Stimulated activated naive B cell treated with anti-CD40 and anti-IgM and Interleukin-4, amounts not matched to agents 10 μg/mL and 1 μg/mL and 100 μg/mL, for 72 hours (primary cell): ENCODE data around the gene SESN3.
"Not testable (repeated sequence)": the region's sequence is repeated elsewhere in the genome, so short reads cannot be mapped to it uniquely, and the experiment has no call there.

ENCODE experiments used
- ATAC-seq, 2 donors: fragments of 150-1000 bp; cut with Tn5 transposase; replicated peaks; 2 replicates each; pipeline ENCODE4 v1.10.0; 2021; ENCODE audit warnings: moderate library complexity in 1 of 2
- DNase-seq: peaks from one replicate; pipeline ENCODE4 v3.0.0; 2021
- H3K27ac Mint-ChIP-seq: one replicate; pipeline ENCODE4 v1.8.0; 2022; ENCODE audit warnings: mild to moderate bottlenecking, mixed read lengths
- H3K27me3 Mint-ChIP-seq, 2 donors: one replicate each; pipeline ENCODE4 v1.8.0; 2022; ENCODE audit warnings: mixed read lengths in 2 of 2
- H3K36me3 Mint-ChIP-seq, 2 donors: one replicate each; pipeline ENCODE4 v1.8.0; 2022; ENCODE audit warnings: mixed read lengths in 2 of 2, mild to moderate bottlenecking in 1 of 2
- H3K4me1 Mint-ChIP-seq, 2 donors: one replicate each; pipeline ENCODE4 v1.8.0; 2022; ENCODE audit warnings: mixed read lengths in 2 of 2, mild to moderate bottlenecking in 1 of 2
- H3K4me3 Mint-ChIP-seq, 2 donors: one replicate each; pipeline ENCODE4 v1.8.0; 2022; ENCODE audit warnings: mild to moderate bottlenecking in 2 of 2, mixed read lengths in 2 of 2, moderate library complexity in 1 of 2
- H3K9me3 Mint-ChIP-seq, 2 donors: one replicate each; pipeline ENCODE4 v1.8.0; 2022; ENCODE audit warnings: mixed read lengths in 2 of 2, mild to moderate bottlenecking in 1 of 2

Gene SESN3

DNA sequence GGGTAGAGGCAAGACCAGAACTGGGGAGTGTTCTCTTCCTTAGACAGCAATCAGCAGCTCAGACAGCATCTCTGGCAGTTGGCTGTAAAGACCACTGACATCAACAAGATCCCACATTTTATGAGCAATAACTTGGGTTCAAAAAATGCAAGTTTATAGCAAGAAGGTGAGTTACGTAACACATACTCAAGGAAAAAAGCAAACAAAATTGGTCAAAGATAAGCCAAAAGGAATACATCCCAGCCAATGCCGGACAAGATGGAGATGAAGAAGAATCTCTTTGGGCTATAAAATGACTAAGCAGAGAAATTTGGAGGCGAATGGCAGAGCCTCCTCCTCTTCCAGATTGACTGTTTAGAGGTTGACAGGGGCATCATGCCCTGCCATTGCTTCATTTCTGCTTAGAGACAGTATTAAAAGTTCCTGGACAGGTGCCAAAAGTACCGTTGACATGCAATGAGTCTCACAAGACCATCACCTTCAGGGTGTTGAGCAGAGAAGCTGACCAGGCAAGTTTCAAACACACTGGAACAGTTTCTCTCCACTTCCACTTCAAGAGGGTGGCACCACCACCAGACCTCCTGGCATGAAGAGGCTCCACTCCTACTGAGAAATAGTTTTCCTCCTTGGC is 85.5 kb downstream of the SESN3 start:
- no peaks in the 10 kb centered on the region for H3K9me3 Mint-ChIP-seq
- no peak for DNase-seq
- H3K27me3 Mint-ChIP-seq = peaks cover 0 to 4% of the 10 kb centered on the region in 2 donors
- no peak overlapping the region for H3K27ac Mint-ChIP-seq
- no peak overlapping the region for H3K4me3 Mint-ChIP-seq
- no peak for ATAC-seq
- H3K4me1 Mint-ChIP-seq = peaks cover 17 to 23% of the 10 kb centered on the region in 2 donors
- H3K36me3 Mint-ChIP-seq = no peaks in the 10 kb centered on the region

- no peaks in the 10 kb centered on the region for H3K9me3 Mint-ChIP-seq
- peaks cover 0 to 4% of the 10 kb centered on the region in 2 donors for H3K27me3 Mint-ChIP-seq
- DNase-seq = no peak
Measured at GRCh38 chr11:95144313-95145235, 86.4 kb downstream of the SESN3 start.

DNA sequence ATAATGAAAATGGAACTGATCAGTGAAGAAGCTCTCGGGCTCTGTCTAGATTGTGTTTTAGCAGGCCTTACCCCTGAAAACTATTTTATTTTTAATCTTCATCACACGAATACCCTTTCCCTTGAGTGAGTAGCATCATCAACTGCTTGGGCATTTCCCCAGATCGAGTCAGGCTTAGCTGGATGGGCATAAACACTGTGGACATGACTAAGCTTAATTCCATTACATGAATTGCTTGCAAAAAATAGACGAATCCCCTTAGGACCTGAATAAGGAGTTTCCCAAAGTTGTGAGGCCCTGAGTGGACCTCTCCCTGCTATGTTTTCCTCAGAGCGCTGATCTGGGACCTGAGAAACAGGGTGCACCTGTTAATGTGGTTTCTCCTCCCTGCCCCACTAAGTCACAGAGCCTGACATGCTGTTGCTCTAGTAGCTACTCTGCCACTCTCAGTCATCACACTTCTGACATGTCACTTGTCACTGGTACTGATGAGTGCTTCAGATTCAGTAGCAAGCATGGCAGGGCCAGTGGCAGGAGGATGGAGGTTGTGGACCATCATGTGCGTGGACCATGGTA is 87.8 kb downstream of the SESN3 start:
- DNase-seq = no peak
- Mint-ChIP-seq H3K27me3 (peaks cover 0 to 4% of the 10 kb centered on the region in 2 donors), H3K27ac (peak overlapping the region; percentile 11), H3K9me3 (no peaks in the 10 kb centered on the region), H3K36me3 (no peaks in the 10 kb centered on the region), H3K4me3 (no peak overlapping the region), H3K4me1 (peaks cover 12 to 17% of the 10 kb centered on the region in 2 donors)
- ATAC-seq = peak; percentile 38 to 67

More at GRCh38 chr11:95144313-95145235, 86.4 kb downstream of the SESN3 start:
- ATAC-seq = no peak
- Mint-ChIP-seq H3K4me3 (no peak overlapping the region), H3K4me1 (peaks cover 14 to 15% of the 10 kb centered on the region in 2 donors), H3K27ac (no peak overlapping the region), H3K36me3 (no peaks in the 10 kb centered on the region)

- no peaks in the 10 kb centered on the region for H3K36me3 Mint-ChIP-seq
- H3K9me3 Mint-ChIP-seq = no peaks in the 10 kb centered on the region
- H3K4me1 Mint-ChIP-seq = peaks cover 13 to 19% of the 10 kb centered on the region in 2 donors
- DNase-seq = no peak
- peaks cover 0 to 4% of the 10 kb centered on the region in 2 donors for H3K27me3 Mint-ChIP-seq
- H3K4me3 Mint-ChIP-seq = no peak overlapping the region
- ATAC-seq = no peak
- no peak overlapping the region for H3K27ac Mint-ChIP-seq
Measured at GRCh38 chr11:95142431-95142830, 88.6 kb downstream of the SESN3 start.

DNA sequence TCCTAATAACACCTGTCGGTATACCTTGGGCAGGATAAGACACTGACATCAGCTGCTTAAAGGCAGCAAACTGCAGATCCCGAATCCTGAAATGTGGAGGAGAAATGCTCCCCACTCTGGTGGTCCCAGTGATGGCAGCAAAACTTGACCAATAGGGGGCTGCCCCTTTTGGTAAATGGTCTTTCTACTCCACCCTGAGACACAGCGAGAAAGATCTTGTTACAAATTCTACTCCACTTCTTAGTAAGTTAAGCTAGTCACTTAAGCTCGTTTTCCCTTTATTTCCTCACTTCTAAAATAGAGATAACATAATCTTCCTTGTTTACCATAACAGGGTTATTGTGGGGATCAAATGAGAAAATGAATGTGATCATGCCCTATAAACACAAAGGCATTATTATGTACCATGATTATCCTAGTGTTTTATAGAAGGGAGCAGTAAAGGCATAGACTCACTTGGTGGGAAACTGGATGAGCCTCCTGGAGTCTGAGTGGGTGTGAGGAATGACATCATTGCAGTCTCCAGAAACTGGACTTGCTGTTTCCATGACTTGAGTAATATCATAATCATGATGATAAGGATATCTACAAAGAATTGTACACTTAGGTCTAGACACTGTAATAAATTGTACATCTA is 90.5 kb downstream of the SESN3 start:
- Mint-ChIP-seq H3K4me1 (peaks cover 13 to 15% of the 10 kb centered on the region in 2 donors), H3K27me3 (no peaks in the 10 kb centered on the region), H3K9me3 (no peaks in the 10 kb centered on the region), H3K27ac (no peak overlapping the region), H3K36me3 (no peaks in the 10 kb centered on the region), H3K4me3 (no peak overlapping the region)
- ATAC-seq (no peak), DNase-seq (no peak)

DNA sequence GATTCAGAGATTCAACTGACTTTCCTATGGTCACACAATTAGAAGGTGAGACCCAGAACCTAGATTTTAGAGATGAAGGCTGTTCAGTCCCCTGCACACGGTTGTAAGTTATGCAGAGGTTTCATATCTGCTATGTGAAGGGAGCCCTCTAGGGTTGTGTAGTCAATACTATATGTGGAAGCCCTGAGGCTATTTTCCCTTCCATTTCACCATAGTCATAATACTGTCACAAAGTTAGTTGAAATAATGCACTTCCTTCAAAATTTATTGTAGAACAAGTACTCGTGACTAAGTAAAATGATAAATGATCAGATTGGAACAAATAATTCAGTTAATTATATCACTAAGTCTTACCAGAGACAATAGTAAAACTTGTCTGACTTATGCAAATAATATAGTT is 92.6 kb downstream of the SESN3 start:
- no peaks in the 10 kb centered on the region for H3K9me3 Mint-ChIP-seq
- H3K36me3 Mint-ChIP-seq = peaks cover 0 to 2% of the 10 kb centered on the region in 2 donors
- peak overlapping the region; percentile 31 for H3K27ac Mint-ChIP-seq
- H3K4me3 Mint-ChIP-seq = no peak overlapping the region
- peak; percentile 86 to 91 for ATAC-seq
- peaks cover 6 to 14% of the 10 kb centered on the region in 2 donors for H3K4me1 Mint-ChIP-seq
- no peaks in the 10 kb centered on the region for H3K27me3 Mint-ChIP-seq
- no peak for DNase-seq

- Mint-ChIP-seq H3K27me3 (no peaks in the 10 kb centered on the region), H3K4me3 (no peak overlapping the region), H3K36me3 (peaks cover 2 to 4% of the 10 kb centered on the region in 2 donors), H3K9me3 (no peaks in the 10 kb centered on the region), H3K27ac (no peak overlapping the region), H3K4me1 (peaks cover 4 to 5% of the 10 kb centered on the region in 2 donors)
- no peak for DNase-seq
- ATAC-seq = no peak
Measured at GRCh38 chr11:95137299-95137698, 93.7 kb downstream of the SESN3 start.

DNA sequence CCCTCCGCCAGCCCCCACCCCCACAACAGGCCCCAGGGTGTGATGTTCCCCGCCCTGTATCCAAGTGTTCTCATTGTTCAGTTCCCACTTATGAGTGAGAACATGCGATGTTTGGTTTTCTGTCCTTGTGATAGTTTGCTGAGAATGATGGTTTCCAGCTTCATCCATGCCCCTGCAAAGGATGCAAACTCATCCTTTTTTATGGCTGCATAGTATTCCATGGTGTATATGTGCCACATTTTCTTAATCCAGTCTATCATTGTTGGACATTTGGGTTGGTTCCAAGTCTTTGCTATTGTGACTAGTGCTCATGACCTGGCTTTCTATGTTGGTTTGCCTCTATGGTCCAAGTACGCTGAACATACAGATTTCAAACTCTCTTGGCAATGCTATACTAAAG is 94.3 kb downstream of the SESN3 start:
- H3K27me3 Mint-ChIP-seq, H3K36me3 Mint-ChIP-seq, ATAC-seq, H3K27ac Mint-ChIP-seq, DNase-seq, H3K9me3 Mint-ChIP-seq, H3K4me1 Mint-ChIP-seq, H3K4me3 Mint-ChIP-seq: not testable (repeated sequence)

DNA sequence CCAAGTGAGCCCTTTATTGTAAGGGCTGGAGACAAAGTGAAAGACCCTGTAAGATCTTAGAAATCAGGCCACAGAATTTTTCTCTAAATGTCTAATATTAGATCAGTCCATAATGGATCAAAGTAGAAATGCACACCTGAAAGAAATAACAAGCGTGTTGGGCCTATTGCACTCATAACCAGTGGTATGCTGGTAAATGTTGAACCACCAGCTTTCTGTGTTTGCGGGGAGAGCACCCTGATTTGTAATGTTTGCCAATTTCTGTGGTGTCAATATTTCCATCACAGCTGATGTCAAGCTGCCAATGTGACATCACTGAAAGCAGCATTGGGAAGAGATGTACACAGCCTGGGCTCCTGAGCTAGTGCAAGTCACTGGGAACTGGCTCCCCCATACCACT is 95.1 kb downstream of the SESN3 start:
- DNase-seq (no peak), ATAC-seq (no peak)
- Mint-ChIP-seq H3K27me3 (no peaks in the 10 kb centered on the region), H3K27ac (no peak overlapping the region), H3K36me3 (peaks cover 7 to 8% of the 10 kb centered on the region in 2 donors), H3K4me1 (peaks cover 4 to 5% of the 10 kb centered on the region in 2 donors), H3K9me3 (no peaks in the 10 kb centered on the region), H3K4me3 (no peak overlapping the region)

GRCh38 chr11:95135155-95135554 is 95.8 kb downstream of the SESN3 start:
- H3K27ac Mint-ChIP-seq = no peak overlapping the region
- DNase-seq (no peak), ATAC-seq (no peak)
- H3K4me3 Mint-ChIP-seq = no peak overlapping the region
- H3K36me3 Mint-ChIP-seq = peaks cover 7 to 10% of the 10 kb centered on the region in 2 donors
- no peaks in the 10 kb centered on the region for H3K9me3 Mint-ChIP-seq
- H3K27me3 Mint-ChIP-seq = no peaks in the 10 kb centered on the region
- peaks cover 4 to 5% of the 10 kb centered on the region in 2 donors for H3K4me1 Mint-ChIP-seq

DNA sequence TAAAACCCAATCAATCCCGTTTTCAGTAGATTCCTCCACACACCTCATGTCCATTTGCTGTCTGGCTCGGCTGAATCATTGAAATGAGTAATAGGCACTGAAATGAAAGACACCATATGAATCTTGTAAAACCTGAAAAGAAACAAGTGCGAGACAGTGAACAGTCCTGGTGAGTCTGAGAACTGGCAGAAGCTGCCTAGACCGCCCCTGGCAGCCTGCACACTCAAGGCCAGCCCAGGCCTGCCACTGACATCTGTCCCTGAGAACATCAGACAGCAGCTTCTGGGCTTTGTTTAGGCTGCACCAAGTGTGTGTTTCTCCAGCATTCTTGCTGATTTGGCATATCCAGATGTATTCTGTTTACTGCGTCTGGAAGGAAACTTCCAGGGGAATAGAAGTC is 96.5 kb downstream of the SESN3 start:
- H3K9me3 Mint-ChIP-seq = no peaks in the 10 kb centered on the region
- H3K36me3 Mint-ChIP-seq = peaks cover 10 to 12% of the 10 kb centered on the region in 2 donors
- no peak overlapping the region for H3K4me3 Mint-ChIP-seq
- DNase-seq (no peak), ATAC-seq (no peak)
- peaks cover 4 to 5% of the 10 kb centered on the region in 2 donors for H3K4me1 Mint-ChIP-seq
- no peak overlapping the region for H3K27ac Mint-ChIP-seq
- no peaks in the 10 kb centered on the region for H3K27me3 Mint-ChIP-seq

- H3K36me3 Mint-ChIP-seq = peaks cover 18 to 24% of the 10 kb centered on the region in 2 donors
- H3K27ac Mint-ChIP-seq = no peak overlapping the region
- H3K27me3 Mint-ChIP-seq = no peaks in the 10 kb centered on the region
- DNase-seq = no peak
- no peaks in the 10 kb centered on the region for H3K9me3 Mint-ChIP-seq
- no peaks in the 10 kb centered on the region for H3K4me1 Mint-ChIP-seq
- no peak for ATAC-seq
- H3K4me3 Mint-ChIP-seq = no peak overlapping the region
Measured at GRCh38 chr11:95132956-95133355, 98.0 kb downstream of the SESN3 start.

GRCh38 chr11:95128602-95129001 is 102.4 kb downstream of the SESN3 start:
- Mint-ChIP-seq H3K9me3 (no peaks in the 10 kb centered on the region), H3K4me1 (peaks cover 0 to 2% of the 10 kb centered on the region in 2 donors), H3K36me3 (peaks cover 23 to 32% of the 10 kb centered on the region in 2 donors), H3K27me3 (no peaks in the 10 kb centered on the region), H3K4me3 (no peak overlapping the region), H3K27ac (no peak overlapping the region)
- DNase-seq (no peak), ATAC-seq (no peak)

DNA sequence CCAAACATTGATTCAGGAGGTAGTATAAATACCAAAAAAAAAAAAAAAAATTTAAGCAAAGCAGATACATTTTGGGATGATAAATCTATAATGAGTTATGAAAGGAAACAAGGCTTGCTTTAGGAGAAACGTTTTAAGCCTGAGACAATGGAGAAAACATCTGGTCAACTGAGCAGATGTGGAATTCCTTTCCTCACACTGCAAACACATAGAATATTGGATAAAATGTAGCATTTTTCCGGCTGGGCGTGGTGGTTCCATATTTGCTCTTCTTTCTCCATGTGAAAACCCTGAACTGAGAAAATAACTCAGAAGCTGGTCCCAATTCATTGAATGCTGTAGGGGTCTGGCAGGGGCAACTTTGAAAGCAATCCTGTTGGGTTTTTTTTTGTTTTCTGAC is 107.4 kb downstream of the SESN3 start:
- H3K9me3 Mint-ChIP-seq = peaks cover 0 to 2% of the 10 kb centered on the region in 2 donors
- ATAC-seq (no peak), DNase-seq (no peak)
- H3K4me1 Mint-ChIP-seq = peaks cover 13 to 28% of the 10 kb centered on the region in 2 donors
- H3K36me3 Mint-ChIP-seq = peaks cover 10 to 19% of the 10 kb centered on the region in 2 donors
- H3K4me3 Mint-ChIP-seq = no peak overlapping the region
- H3K27me3 Mint-ChIP-seq = no peaks in the 10 kb centered on the region
- H3K27ac Mint-ChIP-seq = no peak overlapping the region
